H1 (cell line): Measurements from ENCODE around the gene FNIP2. TPM values are rescaled to one million over a fixed set of nuclear protein-coding genes. Genes with fewer than 3 reads are reported as not detected.

Experiments
- POLR2A ChIP-seq, 2 experiments: IDR thresholded peaks; 1 replicate in 1 of 2; 2 replicates in 1 of 2; pipeline ENCODE4 v1.6.1; 2011; ENCODE audit warnings: low read depth in 2 of 2, low read length in 2 of 2, mild to moderate bottlenecking in 2 of 2; ENCODE audit errors: control extremely low read depth in 1 of 2
- polyA plus RNA-seq, 7 experiments: library from polyadenylated mRNA; depleted of rRNA in 3 of 7; stranded (reverse) in 5 of 7; unstranded in 2 of 7; fragments of >200 nt in 5 of 7; fragments of 200-250 nt in 2 of 7; gene quantifications; 1 replicate in 5 of 7; 2 replicates in 1 of 7; 4 replicates in 1 of 7; pipeline versions ENCODE4 v1.2.1 to v1.2.3, GENCODE V29; 2011 to 2013; ENCODE audit warnings: missing spikeins in 2 of 7, mixed read lengths in 2 of 7
- total RNA-seq: library from RNA; stranded (reverse); fragmentation: NEBNext Ultra II Directional; extraction: Animal tissue kit (Norgen Biotek cat#: 25700); gene quantifications from 2 replicates; pipeline ENCODE4 v1.2.1, GENCODE V29; 2021

FNIP2 gene
- total and polyA plus RNA-seq, 2 of the 8 experiments (the other 6 are each of a cell fraction or from before 2014, with no cell fraction given), result 4.0 to 13.0 TPM

GRCh38 chr4:158870282-158870625 is 101.4 kb downstream of the FNIP2 start (continued):
- TF ChIP-seq POLR2A (IDR thresholded peaks at IDR 0.05; ENCODE audit: control extremely low read depth in 1 of 2, low read depth in 2 of 2, low read length in 2 of 2), result no peak
